Renal cortical epithelial cell (primary cell): ENCODE data around the gene CD274. TPM values are rescaled to one million over a fixed set of nuclear protein-coding genes. Genes with fewer than 3 reads are reported as not detected.
A peak's percentile ranks its signal among the peaks of the same experiment; 100 is the strongest.
"Not testable (repeated sequence)": the region's sequence is repeated elsewhere in the genome, so short reads cannot be mapped to it uniquely, and the experiment has no call there.

ENCODE experiments used
- DNase-seq: peaks from one replicate; pipeline ENCODE4 v3.0.0-alpha.2; 2011; ENCODE audit warnings: low read depth
- total RNA-seq: library from RNA; depleted of rRNA; stranded (reverse); fragments of >200 nt; gene quantifications from 2 replicates; pipeline ENCODE4 v1.2.3, GENCODE V29; 2014

CD274 gene
- total RNA-seq, 1 donor from 2014 or later, result 9.8 TPM

- peak; percentile 85 for DNase-seq
These were observed 11.8 kb upstream of the CD274 start for GRCh38 chr9:5438301-5439162.

- DNase-seq, result no peak
These were observed 9.9 kb upstream of the CD274 start for GRCh38 chr9:5440426-5440825.

GRCh38 chr9:5441043-5441442, 9.3 kb upstream of the CD274 start:
- DNase-seq, result peak; percentile 61

- DNase-seq, result peak; percentile 70
These were observed 7.8 kb upstream of the CD274 start for GRCh38 chr9:5442400-5443011.

- no peak for DNase-seq
These were observed 6.5 kb upstream of the CD274 start for GRCh38 chr9:5443850-5444249.

GRCh38 chr9:5445096-5445495, 5.2 kb upstream of the CD274 start:
- DNase-seq, result not testable (repeated sequence)

GRCh38 chr9:5445886-5446285, 4.5 kb upstream of the CD274 start:
- no peak for DNase-seq

GRCh38 chr9:5446451-5447236, 3.7 kb upstream of the CD274 start:
- DNase-seq, result no peak

GRCh38 chr9:5447337-5447736, 3.0 kb upstream of the CD274 start:
- no peak for DNase-seq

- DNase-seq, result no peak
These were observed 2.3 kb upstream of the CD274 start for GRCh38 chr9:5448016-5448415.

- DNase-seq, result no peak
These were observed 1.6 kb upstream of the CD274 start for GRCh38 chr9:5448461-5449435.

GRCh38 chr9:5449521-5450358, 602 bp upstream of the CD274 start:
- no peak for DNase-seq

GRCh38 chr9:5452286-5452609, 1.9 kb downstream of the CD274 start:
- DNase-seq, result no peak

GRCh38 chr9:5453004-5453403, 2.7 kb downstream of the CD274 start:
- DNase-seq, result no peak

- no peak for DNase-seq
These were observed 3.3 kb downstream of the CD274 start for GRCh38 chr9:5453673-5454072.

GRCh38 chr9:5455181-5455580, 4.8 kb downstream of the CD274 start:
- peak; percentile 87 for DNase-seq

GRCh38 chr9:5459289-5459829, 9.0 kb downstream of the CD274 start:
- DNase-seq, result peak; percentile 95

- no peak for DNase-seq
These were observed 9.8 kb downstream of the CD274 start for GRCh38 chr9:5460157-5460556.

GRCh38 chr9:5464831-5465330, 14.5 kb downstream of the CD274 start:
- DNase-seq, result not testable (repeated sequence)

GRCh38 chr9:5466005-5466404, 15.7 kb downstream of the CD274 start:
- DNase-seq, result no peak
